Skeletal muscle tissue (tissue), 4 donors: ENCODE measurements around the gene DAB1. TPM values are rescaled to one million over a fixed set of nuclear protein-coding genes. Genes with fewer than 3 reads are reported as not detected.

ENCODE experiments used
- H3K27ac ChIP-seq: one replicate; pipeline ENCODE4 v1.7.0; 2013; ENCODE audit warnings: mild to moderate bottlenecking, low read depth, low read length, inconsistent platforms
- H3K27me3 ChIP-seq, 3 donors: one replicate each; pipeline ENCODE4 v1.7.0; 2013; ENCODE audit warnings: low read length in 3 of 3; ENCODE audit not compliant: control insufficient read depth in 3 of 3, insufficient read depth in 3 of 3
- H3K36me3 ChIP-seq, 3 donors: one replicate each; pipeline ENCODE4 v1.7.0; 2013; ENCODE audit warnings: low read length in 3 of 3; ENCODE audit not compliant: control insufficient read depth in 3 of 3, insufficient read depth in 3 of 3
- H3K4me1 ChIP-seq, 3 donors: one replicate each; pipeline ENCODE4 v1.7.0; 2013; ENCODE audit warnings: low read length in 3 of 3, mild to moderate bottlenecking in 3 of 3; ENCODE audit not compliant: control insufficient read depth in 3 of 3, insufficient read depth in 3 of 3
- H3K4me3 ChIP-seq, 3 donors: one replicate each; pipeline ENCODE4 v1.7.0; 2013; ENCODE audit warnings: low read length in 3 of 3
- H3K9ac ChIP-seq, 3 donors: one replicate each; pipeline ENCODE4 v1.7.0; 2013; ENCODE audit warnings: low read length in 3 of 3, mild to moderate bottlenecking in 3 of 3, moderate library complexity in 2 of 3, low read depth in 1 of 3
- H3K9me3 ChIP-seq, 3 donors: one replicate each; pipeline ENCODE4 v1.7.0; 2013; ENCODE audit warnings: low read length in 3 of 3; ENCODE audit not compliant: control insufficient read depth in 3 of 3
- total RNA-seq: library from RNA; depleted of rRNA; stranded (reverse); fragments of >200 nt; gene quantifications from one replicate; pipeline ENCODE4 v1.2.3, GENCODE V29; 2014
- donor health status: Osteomylitis.

The DAB1 gene
- total RNA-seq, result 1.6 TPM

GRCh38 chr1:57423656-57424211 lies at the start of gene DAB1:
Gene DAB1, minus strand, starts transcription at chr1:57424060. Its CDS starts 133,030 bp downstream, at chr1:57291030.
- Histone ChIP-seq H3K27me3 (peaks cover 44 to 54% (median 53%) of the 10 kb centered on the region in 3 donors), H3K4me3 (peak within 1 kb of the TSS; percentile 51 to 69 (median 64)), H3K36me3 (no peaks in the 10 kb centered on the region), H3K9ac (peak within 1 kb of the TSS in 2 of 3 donors; percentile 50 to 64), H3K27ac (no peak within 1 kb of the TSS), H3K9me3 (no peaks in the 10 kb centered on the region), H3K4me1 (peaks cover 11 to 22% (median 18%) of the 10 kb centered on the region in 3 donors)

- no peaks in the 10 kb centered on the region for H3K36me3 ChIP-seq
- no peaks in the 10 kb centered on the region for H3K9me3 ChIP-seq
- H3K27me3 ChIP-seq, result no peaks in the 10 kb centered on the region
- no peaks in the 10 kb centered on the region for H3K4me1 ChIP-seq
- no peak overlapping the region for H3K9ac ChIP-seq
- no peak overlapping the region for H3K27ac ChIP-seq
- H3K4me3 ChIP-seq, result no peak overlapping the region
Measured at GRCh38 chr1:57473448-57473847, 49.6 kb upstream of the DAB1 start.

GRCh38 chr1:57471995-57472394 lies 48.1 kb upstream of the DAB1 start:
- Histone ChIP-seq H3K27ac (no peak overlapping the region), H3K4me3 (no peak overlapping the region), H3K4me1 (no peaks in the 10 kb centered on the region)

DNA sequence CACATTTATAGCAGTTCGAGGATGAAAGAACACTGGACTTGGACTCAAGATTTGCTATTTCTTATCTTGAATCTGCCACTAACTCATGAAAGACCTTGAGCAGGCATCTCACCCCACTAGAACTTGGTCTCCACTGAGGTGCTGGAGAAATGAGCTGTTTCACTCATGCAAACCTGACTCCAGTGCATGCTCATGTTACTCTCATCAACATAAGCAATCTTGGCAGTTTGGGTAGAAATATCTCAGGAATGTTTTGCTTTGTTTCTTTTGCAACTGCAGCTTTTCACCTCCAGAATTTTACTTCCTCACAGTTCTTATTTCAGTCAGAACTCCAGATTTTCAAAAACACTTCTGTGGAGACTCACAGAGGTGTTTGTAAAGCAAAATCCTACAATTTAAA lies 46.2 kb upstream of the DAB1 start:
- Histone ChIP-seq H3K27me3 (no peaks in the 10 kb centered on the region), H3K4me1 (no peaks in the 10 kb centered on the region), H3K9ac (no peak overlapping the region), H3K9me3 (no peaks in the 10 kb centered on the region), H3K4me3 (no peak overlapping the region), H3K36me3 (no peaks in the 10 kb centered on the region), H3K27ac (no peak overlapping the region)

More at GRCh38 chr1:57471995-57472394, 48.1 kb upstream of the DAB1 start:
- H3K27me3 ChIP-seq, result no peaks in the 10 kb centered on the region
- H3K9me3 ChIP-seq, result no peaks in the 10 kb centered on the region
- no peaks in the 10 kb centered on the region for H3K36me3 ChIP-seq
- no peak overlapping the region for H3K9ac ChIP-seq

GRCh38 chr1:57468641-57469523 lies 45.0 kb upstream of the DAB1 start:
- Histone ChIP-seq H3K27me3 (no peaks in the 10 kb centered on the region), H3K36me3 (no peaks in the 10 kb centered on the region), H3K27ac (no peak overlapping the region), H3K9me3 (no peaks in the 10 kb centered on the region), H3K9ac (no peak overlapping the region), H3K4me3 (no peak overlapping the region), H3K4me1 (no peaks in the 10 kb centered on the region)

- no peaks in the 10 kb centered on the region for H3K9me3 ChIP-seq
- H3K36me3 ChIP-seq, result no peaks in the 10 kb centered on the region
- no peaks in the 10 kb centered on the region for H3K4me1 ChIP-seq
- H3K9ac ChIP-seq, result no peak overlapping the region
- H3K27me3 ChIP-seq, result no peaks in the 10 kb centered on the region
- H3K27ac ChIP-seq, result no peak overlapping the region
- no peak overlapping the region for H3K4me3 ChIP-seq
Measured at GRCh38 chr1:57467830-57468229, 44.0 kb upstream of the DAB1 start.

DNA sequence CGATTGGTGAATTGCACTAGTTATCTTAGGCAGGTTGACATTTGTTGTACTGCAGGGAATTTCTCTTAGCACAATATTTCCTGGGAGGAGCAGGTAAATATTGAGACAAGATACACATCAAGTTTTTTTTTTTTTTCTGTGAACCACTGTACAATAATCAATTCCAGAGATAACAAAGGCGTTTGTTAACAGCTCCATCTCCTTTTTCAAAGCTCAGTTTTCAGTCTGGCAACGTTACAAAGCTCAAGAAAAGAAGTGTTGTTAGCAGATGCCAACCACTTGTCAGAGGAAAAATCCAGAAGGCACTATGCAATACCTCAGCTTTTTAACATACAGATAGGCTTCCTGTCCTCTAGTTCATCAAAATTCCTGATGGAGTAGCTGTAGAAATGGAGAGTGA lies 40.9 kb upstream of the DAB1 start:
- no peaks in the 10 kb centered on the region for H3K4me1 ChIP-seq
- H3K27me3 ChIP-seq, result no peaks in the 10 kb centered on the region
- no peaks in the 10 kb centered on the region for H3K9me3 ChIP-seq
- no peak overlapping the region for H3K4me3 ChIP-seq
- H3K36me3 ChIP-seq, result no peaks in the 10 kb centered on the region
- no peak overlapping the region for H3K9ac ChIP-seq
- no peak overlapping the region for H3K27ac ChIP-seq

GRCh38 chr1:57463343-57463742 lies 39.5 kb upstream of the DAB1 start:
- no peaks in the 10 kb centered on the region for H3K4me1 ChIP-seq
- H3K36me3 ChIP-seq, result no peaks in the 10 kb centered on the region
- no peak overlapping the region for H3K9ac ChIP-seq
- no peak overlapping the region for H3K27ac ChIP-seq
- no peaks in the 10 kb centered on the region for H3K9me3 ChIP-seq
- no peak overlapping the region for H3K4me3 ChIP-seq
- no peaks in the 10 kb centered on the region for H3K27me3 ChIP-seq

GRCh38 chr1:57461405-57461804 lies 37.5 kb upstream of the DAB1 start:
- Histone ChIP-seq H3K36me3 (no peaks in the 10 kb centered on the region), H3K27me3 (no peaks in the 10 kb centered on the region), H3K27ac (no peak overlapping the region), H3K9me3 (no peaks in the 10 kb centered on the region), H3K4me1 (no peaks in the 10 kb centered on the region), H3K9ac (no peak overlapping the region), H3K4me3 (no peak overlapping the region)

DNA sequence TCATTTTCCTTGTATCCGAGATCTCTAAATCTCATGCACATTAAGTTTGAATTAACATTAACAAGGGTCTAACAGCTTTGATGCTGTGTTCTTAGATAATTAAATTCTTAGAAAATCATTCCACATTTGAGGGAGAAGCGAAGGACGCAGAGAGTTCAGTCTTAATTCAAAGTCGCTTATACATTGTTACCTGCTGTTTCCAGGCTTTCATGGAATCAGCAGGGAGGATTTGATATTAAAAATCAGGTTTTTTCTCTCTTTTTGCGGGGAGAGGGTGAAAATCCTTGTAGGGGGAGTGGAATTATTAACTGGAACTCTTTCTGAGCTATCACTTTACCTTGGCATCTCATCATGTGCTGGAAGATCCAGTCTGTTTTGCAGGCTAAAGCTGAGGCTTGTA lies 27.7 kb upstream of the DAB1 start:
- Histone ChIP-seq H3K9me3 (no peaks in the 10 kb centered on the region), H3K4me3 (no peak overlapping the region), H3K27me3 (no peaks in the 10 kb centered on the region), H3K27ac (no peak overlapping the region), H3K36me3 (no peaks in the 10 kb centered on the region), H3K4me1 (no peaks in the 10 kb centered on the region), H3K9ac (no peak overlapping the region)
